ENCODE data around the gene RAP1GAP. TPM values are rescaled to one million over a fixed set of nuclear protein-coding genes. Genes with fewer than 3 reads are reported as not detected.

The RAP1GAP gene
- total and polyA plus RNA-seq, 2 of the 13 experiments (the other 11 are each of a cell fraction or from before 2014, with no cell fraction given) = 11.9 to 37.5 TPM

GRCh38 chr1:21560916-21561638, 108.1 kb downstream of the RAP1GAP start:
- Histone ChIP-seq H3K27ac (ENCODE audit: extremely low read length, insufficient read depth, low read length) (no peak overlapping the region), H3K79me2 (ENCODE audit: insufficient read depth, low read length) (no peaks in the 10 kb centered on the region), H3K27me3 (ENCODE audit: control insufficient read depth in 1 of 2, insufficient read depth in 2 of 2, low read length in 2 of 2) (peaks cover 8 to 60% of the 10 kb centered on the region in 2 experiments; a peak in 3 of 5 replicates), H3K4me2 (ENCODE audit: low read depth, low read length) (no peak overlapping the region), H3K4me1 (ENCODE audit: insufficient read depth, low read length) (no peaks in the 10 kb centered on the region), H2AFZ (ENCODE audit: low read length) (no peak overlapping the region), H3K9me3 (ENCODE audit: low read length) (no peaks in the 10 kb centered on the region), H3K9ac (ENCODE audit: insufficient read depth, low read depth, low read length) (no peak overlapping the region), H4K20me1 (ENCODE audit: insufficient read depth, low read length) (no peaks in the 10 kb centered on the region), H3K36me3 (replicated peaks in 1 of 2; ENCODE audit: control insufficient read depth in 1 of 2, insufficient read depth in 2 of 2, low read length in 2 of 2) (no peaks in the 10 kb centered on the region), H3K4me3 (replicated peaks in 1 of 3; ENCODE audit: insufficient read depth in 1 of 3, low read depth in 2 of 3, low read length in 3 of 3) (no peak overlapping the region)
- no peak for FAIRE-seq
- intact Hi-C loops (cut with micrococcal nuclease; ENCODE audit: unreplicated experiment) = no loop called here
- no TSS peak for BruUV-seq (replicated peaks)
- ChIA-PET POLR2A (no interaction called here), CTCF (ENCODE audit: low intra/inter-chr PET ratio, low total read pairs) (no interaction called here)
- no peak for ATAC-seq
- TF ChIP-seq ZNF121 (CRISPR knock-in tag; IDR thresholded peaks at IDR 0.05) = 0 out of 2 replicates have a peak, but pooled peaks have one; percentile 13
- TF ChIP-seq KMT2B (CRISPR knock-in tag; IDR thresholded peaks at IDR 0.05) = no peak
- 24% methylated on average over 6 of the region's 12 CpGs for WGBS (ENCODE audit: low lambda C conversion rate)
- DNase-seq (ENCODE audit: low spot score) = no peak
- in situ Hi-C loops (cut with HindIII; ENCODE audit: extremely low pct_ligation_motif_present, low pct_unique_long_range_greater_than_20kb) = no loop called here

- Histone ChIP-seq H3K27ac (ENCODE audit: extremely low read length, insufficient read depth, low read length) (no peak overlapping the region), H3K4me3 (replicated peaks in 1 of 3; ENCODE audit: insufficient read depth in 1 of 3, low read depth in 2 of 3, low read length in 3 of 3) (no peak overlapping the region), H3K9me3 (ENCODE audit: low read length) (no peaks in the 10 kb centered on the region), H2AFZ (ENCODE audit: low read length) (no peak overlapping the region), H3K9ac (ENCODE audit: insufficient read depth, low read depth, low read length) (no peak overlapping the region), H3K79me2 (ENCODE audit: insufficient read depth, low read length) (no peaks in the 10 kb centered on the region), H3K4me1 (ENCODE audit: insufficient read depth, low read length) (no peaks in the 10 kb centered on the region), H3K36me3 (replicated peaks in 1 of 2; ENCODE audit: control insufficient read depth in 1 of 2, insufficient read depth in 2 of 2, low read length in 2 of 2) (no peaks in the 10 kb centered on the region), H3K4me2 (ENCODE audit: low read depth, low read length) (no peak overlapping the region), H4K20me1 (ENCODE audit: insufficient read depth, low read length) (no peaks in the 10 kb centered on the region), H3K27me3 (ENCODE audit: control insufficient read depth in 1 of 2, insufficient read depth in 2 of 2, low read length in 2 of 2) (peaks cover 8 to 50% of the 10 kb centered on the region in 2 experiments; a peak in 3 of 5 replicates)
- in situ Hi-C loops (cut with HindIII; ENCODE audit: extremely low pct_ligation_motif_present, low pct_unique_long_range_greater_than_20kb) (no loop called here), intact Hi-C loops (cut with micrococcal nuclease; ENCODE audit: unreplicated experiment) (no loop called here)
- POLR2A ChIA-PET = no interaction called here
- no TSS peak for BruUV-seq (replicated peaks)
- FAIRE-seq (no peak), ATAC-seq (no peak), DNase-seq (ENCODE audit: low spot score) (no peak)
- 27% methylated on average over 4 of the region's 5 CpGs for WGBS (ENCODE audit: low lambda C conversion rate)
- CTCF ChIA-PET (ENCODE audit: low intra/inter-chr PET ratio, low total read pairs) = no interaction called here
- TF ChIP-seq KDM4B (CRISPR knock-in tag; IDR thresholded peaks at IDR 0.05) = no peak
- peak; percentile 84 for TF ChIP-seq ZNF768 (CRISPR knock-in tag; IDR thresholded peaks at IDR 0.05)
Observed at GRCh38 chr1:21559788-21560567, 109.2 kb downstream of the RAP1GAP start.

All from HepG2 (cell line).